GM12891 (cell line): ENCODE data around the gene PPM1M.

ENCODE experiments used
- DNase-seq: peaks from one replicate; pipeline ENCODE4 v3.0.0; 2011; ENCODE audit warnings: low spot score; ENCODE audit not compliant: insufficient read length
- FAIRE-seq: peaks from 2 replicates; lab custom pipeline; 2011; peaks lifted over from hg19 to GRCh38; lab: Jason Lieb, UNC
- PAX5 ChIP-seq: IDR thresholded peaks from 2 replicates; pipeline ENCODE4 v1.6.1; 2011; ENCODE audit warnings: low read length, moderate library complexity, mild to moderate bottlenecking; ENCODE audit not compliant: insufficient read depth, severe bottlenecking
- POLR2A ChIP-seq: IDR thresholded peaks from 2 replicates; pipeline ENCODE4 v1.6.1; 2011; ENCODE audit warnings: low read depth, low read length, control low read depth
- POLR2AphosphoS5 ChIP-seq: IDR thresholded peaks from 2 replicates; pipeline ENCODE4 v1.6.1; 2011; ENCODE audit warnings: low read depth, low read length, control low read depth
- POU2F2 ChIP-seq: IDR thresholded peaks from 2 replicates; pipeline ENCODE4 v1.6.1; 2011; ENCODE audit warnings: low read depth, mild to moderate bottlenecking, control low read depth, low read length, moderate library complexity
- SPI1 ChIP-seq: IDR thresholded peaks from 2 replicates; pipeline ENCODE4 v1.6.1; 2011; ENCODE audit warnings: low read depth, low read length, control low read depth
- TAF1 ChIP-seq: IDR thresholded peaks from 2 replicates; pipeline ENCODE4 v1.6.1; 2011; ENCODE audit warnings: low read depth, low read length, control low read depth

PPM1M gene

GRCh38 chr3:52253314-52254304 lies 8.1 kb downstream of the PPM1M start:
- DNase-seq (peak; percentile 81), FAIRE-seq (peak; percentile 95)
- peak; percentile 41; the same call in 1 of the 2 replicates for TF ChIP-seq POU2F2
- TF ChIP-seq POLR2AphosphoS5 = peak; percentile 55; the same call in 1 of the 2 replicates
- peak; percentile 99 for TF ChIP-seq SPI1
- no peak for TF ChIP-seq PAX5
- TF ChIP-seq TAF1 = no peak
- peak; percentile 30; the same call in 1 of the 2 replicates for TF ChIP-seq POLR2A

DNA sequence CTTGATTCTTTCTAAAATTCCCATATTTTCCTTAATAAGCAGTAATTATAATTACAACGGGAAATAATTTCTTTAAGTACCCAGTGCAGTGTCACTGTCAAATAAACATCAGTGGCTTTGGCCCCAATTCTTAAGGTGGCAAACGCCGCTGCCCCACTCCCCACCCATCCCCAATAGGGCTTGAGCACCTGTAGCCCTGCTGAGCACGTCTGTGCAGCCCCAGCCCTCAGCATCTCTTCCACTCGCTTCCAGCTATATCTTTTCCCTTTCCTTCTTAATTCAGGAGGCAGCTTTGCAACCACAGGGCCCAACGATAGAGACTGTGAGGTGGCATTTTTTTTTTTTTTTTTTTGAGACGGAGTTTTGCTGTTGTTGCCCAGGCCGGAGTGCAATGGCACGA lies 9.0 kb downstream of the PPM1M start:
- FAIRE-seq = no peak
- TF ChIP-seq TAF1 (no peak), POLR2AphosphoS5 (0 out of 2 replicates have a peak, but pooled peaks have one; percentile 34)
- no peak for DNase-seq

DNA sequence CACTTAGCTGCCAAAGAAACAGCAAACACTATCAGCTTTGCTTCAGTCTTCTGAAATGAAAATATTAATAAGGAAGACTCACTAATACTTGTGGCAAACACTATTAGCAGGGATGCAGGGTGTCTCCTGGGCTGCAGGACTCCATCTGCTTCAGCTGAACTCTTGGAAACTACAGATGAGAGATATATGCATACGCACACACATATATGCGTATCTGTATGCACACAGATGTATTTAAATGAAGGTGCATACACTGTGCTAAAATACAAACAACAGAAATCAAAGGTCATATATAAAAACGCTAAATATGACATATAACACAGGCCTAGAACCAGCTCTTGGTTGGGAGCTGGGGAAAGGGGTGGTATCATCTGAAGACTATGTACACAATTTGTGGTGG lies 10.6 kb downstream of the PPM1M start:
- FAIRE-seq (no peak), DNase-seq (no peak)
- no peak for TF ChIP-seq PAX5
- no peak for TF ChIP-seq POU2F2
- no peak for TF ChIP-seq POLR2A
- TF ChIP-seq SPI1 = no peak
- no peak for TF ChIP-seq POLR2AphosphoS5
- no peak for TF ChIP-seq TAF1

DNA sequence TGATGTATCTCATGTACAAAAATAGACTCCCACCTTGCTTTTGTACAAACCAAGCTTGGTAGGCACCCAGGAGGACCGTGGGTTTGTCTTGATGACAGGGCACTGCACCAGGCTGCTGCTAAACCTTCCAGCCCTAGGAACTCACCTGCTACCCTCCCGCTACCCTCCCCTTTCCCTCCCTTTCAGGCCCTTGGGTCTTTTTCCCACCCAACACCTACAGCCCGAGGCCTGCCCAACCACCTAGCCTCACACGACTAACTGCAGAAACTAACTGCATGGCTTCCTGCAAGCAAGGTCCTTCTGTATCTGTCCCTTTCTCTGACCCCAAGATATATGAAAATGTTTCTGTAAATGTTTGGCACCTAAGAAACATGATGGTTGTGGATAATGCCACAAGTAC lies 11.1 kb downstream of the PPM1M start:
- DNase-seq = no peak
- FAIRE-seq = no peak
- no peak for TF ChIP-seq POU2F2
- TF ChIP-seq POLR2A = 0 out of 2 replicates have a peak, but pooled peaks have one; percentile 20

DNA sequence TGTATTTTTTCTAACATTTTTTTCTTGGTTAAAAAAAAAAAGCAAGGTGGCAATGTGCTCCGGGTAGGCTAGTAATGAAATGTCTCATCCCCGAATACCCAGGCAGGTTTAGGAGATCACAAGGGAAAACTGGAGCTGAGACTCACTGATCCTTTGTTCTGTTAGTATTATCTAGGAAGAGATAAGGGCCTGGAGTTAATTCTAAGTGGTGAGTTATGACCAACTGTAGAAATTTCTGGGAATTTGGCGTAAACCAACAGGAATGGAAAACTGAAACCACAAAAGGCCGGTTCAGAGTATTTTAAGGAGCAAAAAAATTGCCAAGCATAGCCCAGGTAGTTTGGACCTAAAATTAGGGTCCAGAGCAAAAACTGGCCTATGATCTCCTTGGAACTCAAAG lies 12.4 kb downstream of the PPM1M start:
- no peak for DNase-seq
- FAIRE-seq = no peak
- no peak for TF ChIP-seq POU2F2
- no peak for TF ChIP-seq POLR2AphosphoS5
- no peak for TF ChIP-seq TAF1
- no peak for TF ChIP-seq SPI1
- TF ChIP-seq POLR2A = no peak
- no peak for TF ChIP-seq PAX5

GRCh38 chr3:52259035-52259434 lies 13.5 kb downstream of the PPM1M start:
- TF ChIP-seq POLR2AphosphoS5 = no peak
- FAIRE-seq (no peak), DNase-seq (no peak)

DNA sequence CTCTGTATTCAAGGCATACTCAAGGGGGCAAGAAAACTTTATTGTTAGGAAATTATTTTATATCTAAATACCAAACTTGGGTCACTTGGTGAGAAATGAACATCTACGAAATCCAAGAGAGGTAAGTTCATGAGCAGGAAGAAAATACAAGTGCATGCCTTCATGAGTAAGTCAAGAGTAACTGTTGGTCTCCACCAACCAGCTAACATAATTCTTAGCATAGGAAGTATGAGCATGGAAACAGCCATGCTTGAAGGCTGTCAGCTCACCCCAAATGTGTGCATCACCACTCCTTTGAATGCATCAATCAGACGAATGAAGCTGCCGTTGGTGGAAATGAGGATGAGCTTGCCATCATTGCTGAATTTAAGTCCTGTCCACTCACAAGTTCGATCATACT lies 13.9 kb downstream of the PPM1M start:
- TF ChIP-seq SPI1 (no peak), PAX5 (no peak), POLR2A (no peak), POU2F2 (no peak), TAF1 (no peak), POLR2AphosphoS5 (no peak)
- no peak for FAIRE-seq
- DNase-seq = no peak

DNA sequence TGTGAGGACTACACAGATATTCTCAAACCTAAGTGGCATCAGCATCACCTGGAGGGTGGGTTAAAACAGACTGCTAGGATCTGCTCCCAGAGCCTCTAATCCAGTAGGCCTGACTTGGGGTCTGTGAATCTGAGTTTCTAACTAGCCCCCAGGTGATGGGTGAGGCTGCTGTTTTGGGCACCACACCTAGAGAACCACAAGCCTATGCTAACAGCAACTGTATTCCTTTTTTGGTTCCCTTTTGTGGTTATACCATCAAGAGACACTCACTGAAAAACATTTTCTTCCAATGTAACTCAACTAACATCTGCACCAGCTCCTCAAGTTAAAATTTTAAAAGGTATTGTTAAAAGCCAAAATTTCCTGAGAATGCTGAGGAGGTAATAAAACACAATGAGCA lies 16.9 kb downstream of the PPM1M start:
- no peak for TF ChIP-seq TAF1
- no peak for TF ChIP-seq POLR2A
- no peak for TF ChIP-seq PAX5
- no peak for TF ChIP-seq SPI1
- TF ChIP-seq POLR2AphosphoS5 = no peak
- TF ChIP-seq POU2F2 = no peak
- no peak for DNase-seq
- FAIRE-seq = no peak

- TF ChIP-seq POU2F2 (no peak), TAF1 (no peak), PAX5 (no peak), POLR2AphosphoS5 (no peak), SPI1 (no peak), POLR2A (no peak)
- no peak for FAIRE-seq
- no peak for DNase-seq
Measured at GRCh38 chr3:52265387-52265786, 19.8 kb downstream of the PPM1M start.

GRCh38 chr3:52268036-52268435 lies 22.5 kb downstream of the PPM1M start:
- FAIRE-seq (no peak), DNase-seq (no peak)
- TF ChIP-seq POU2F2 = no peak
- no peak for TF ChIP-seq SPI1
- TF ChIP-seq TAF1 = no peak
- no peak for TF ChIP-seq PAX5
- TF ChIP-seq POLR2A = no peak
- TF ChIP-seq POLR2AphosphoS5 = no peak
